ENCODE measurements around the gene ADAM15. TPM values are rescaled to one million over a fixed set of nuclear protein-coding genes. Genes with fewer than 3 reads are reported as not detected.
A peak's percentile ranks its signal among the peaks of the same experiment; 100 is the strongest.

Gene ADAM15
- total RNA-seq, 2 experiments from 2014 or later: 53.8 to 55.8 TPM

DNA sequence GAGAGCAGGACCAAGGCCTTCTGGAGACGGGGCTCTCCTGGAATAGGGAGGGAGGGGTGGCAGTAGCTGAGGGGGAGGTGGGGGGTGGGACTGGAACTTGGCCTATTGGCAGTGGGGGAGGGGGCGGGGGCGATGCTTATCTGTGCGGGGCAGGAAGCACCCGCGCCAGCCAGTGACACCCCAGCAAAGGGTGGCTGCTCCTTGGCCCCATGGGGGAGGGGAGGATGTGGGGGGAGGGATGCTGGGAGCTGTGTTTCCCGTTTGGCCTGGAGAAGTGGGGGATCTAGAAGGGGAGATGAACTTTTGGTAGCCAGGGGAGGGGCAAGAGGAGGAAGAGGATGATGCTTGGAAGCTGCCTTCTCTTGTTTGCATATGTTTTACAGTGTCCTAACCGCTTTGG, 37.5 kb upstream of the ADAM15 start:
- H3K4me1 Mint-ChIP-seq (ENCODE audit: low read depth): peaks cover 68% of the 10 kb centered on the region
- intact Hi-C loops (cut with micrococcal nuclease): no loop called here
- peaks cover 55% of the 10 kb centered on the region for H3K36me3 Mint-ChIP-seq (ENCODE audit: low read depth)
- H3K4me3 Mint-ChIP-seq: peak overlapping the region; percentile 42
- peak; percentile 45 for DNase-seq
- H3K9me3 Mint-ChIP-seq: no peaks in the 10 kb centered on the region
- CTCF ChIA-PET: interaction anchor here (1.0 to 2.7 kb wide), 6 partner anchors 10 to 78 kb away, joined by 3 to 9 read pairs (median 4); partner anchors contain the start of gene FLAD1
- H3K27ac Mint-ChIP-seq: peak overlapping the region; percentile 89
- H3K27me3 Mint-ChIP-seq (ENCODE audit: low read depth): no peaks in the 10 kb centered on the region

DNA sequence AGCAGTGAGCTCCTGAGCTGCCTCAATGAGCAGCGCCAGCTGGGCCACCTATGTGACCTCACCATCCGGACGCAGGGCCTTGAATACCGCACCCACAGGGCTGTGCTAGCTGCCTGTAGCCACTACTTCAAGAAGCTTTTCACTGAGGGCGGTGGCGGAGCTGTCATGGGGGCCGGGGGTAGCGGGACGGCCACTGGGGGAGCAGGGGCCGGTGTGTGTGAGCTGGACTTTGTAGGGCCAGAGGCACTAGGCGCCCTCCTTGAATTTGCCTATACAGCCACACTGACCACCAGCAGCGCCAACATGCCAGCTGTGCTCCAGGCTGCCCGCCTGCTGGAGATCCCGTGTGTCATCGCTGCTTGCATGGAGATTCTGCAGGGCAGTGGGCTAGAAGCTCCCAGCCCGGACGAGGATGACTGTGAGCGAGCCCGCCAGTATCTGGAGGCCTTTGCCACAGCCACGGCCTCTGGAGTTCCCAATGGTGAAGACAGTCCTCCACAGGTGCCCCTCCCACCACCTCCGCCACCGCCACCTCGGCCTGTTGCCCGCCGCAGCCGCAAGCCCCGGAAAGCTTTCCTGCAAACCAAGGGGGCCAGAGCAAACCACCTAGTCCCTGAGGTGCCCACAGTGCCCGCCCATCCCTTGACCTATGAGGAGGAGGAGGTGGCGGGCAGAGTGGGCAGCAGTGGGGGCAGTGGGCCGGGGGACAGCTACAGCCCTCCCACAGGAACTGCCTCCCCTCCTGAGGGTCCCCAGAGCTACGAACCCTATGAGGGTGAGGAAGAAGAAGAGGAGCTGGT, 36.2 kb upstream of the ADAM15 start:
- Mint-ChIP-seq H3K4me3 (no peak overlapping the region), H3K4me1 (ENCODE audit: low read depth) (peaks cover 80% of the 10 kb centered on the region), H3K27me3 (ENCODE audit: low read depth) (no peaks in the 10 kb centered on the region), H3K27ac (no peak overlapping the region), H3K36me3 (ENCODE audit: low read depth) (peaks cover 47% of the 10 kb centered on the region), H3K9me3 (no peaks in the 10 kb centered on the region)
- CTCF ChIA-PET: interaction anchor here (0.9 to 3.6 kb wide), 13 partner anchors 9 to 79 kb away, joined by 3 to 37 read pairs (median 4); partner anchors contain the start of genes ADAM15 and FLAD1
- intact Hi-C loops (cut with micrococcal nuclease): no loop called here
- DNase-seq: no peak

DNA sequence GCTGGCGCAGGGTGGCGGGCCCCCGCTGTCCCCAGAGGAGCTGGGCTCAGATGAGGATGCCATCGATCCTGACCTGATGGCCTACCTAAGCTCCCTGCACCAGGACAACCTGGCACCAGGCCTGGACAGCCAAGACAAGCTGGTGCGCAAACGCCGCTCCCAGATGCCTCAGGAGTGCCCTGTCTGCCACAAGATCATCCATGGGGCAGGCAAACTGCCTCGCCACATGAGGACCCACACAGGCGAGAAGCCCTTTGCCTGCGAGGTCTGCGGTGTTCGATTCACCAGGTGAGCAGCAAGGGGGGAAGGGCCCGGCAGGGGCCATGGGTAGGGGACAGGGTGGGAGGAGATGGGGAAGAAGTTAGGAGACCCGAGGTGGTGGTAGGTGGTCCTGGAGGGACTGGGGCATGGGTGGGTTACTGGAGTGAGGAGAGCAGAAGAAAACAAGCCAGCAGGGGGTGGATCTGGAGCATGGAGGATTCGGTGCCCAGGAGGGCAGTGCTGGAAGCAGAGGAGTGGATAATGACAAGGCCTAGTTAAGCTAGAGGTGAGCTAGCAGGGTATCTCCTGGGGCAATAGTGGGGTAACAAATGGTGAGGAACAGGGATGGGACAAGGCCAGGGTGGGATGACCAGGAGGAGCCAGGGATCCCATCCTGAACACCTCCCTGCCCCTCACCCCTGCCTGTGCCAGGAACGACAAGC, 35.4 kb upstream of the ADAM15 start:
- intact Hi-C loops (cut with micrococcal nuclease): loop anchor here (2.0 kb wide), 2 partner anchors 35 to 69 kb away; partner anchors contain the start of gene ADAM15
- no peaks in the 10 kb centered on the region for H3K27me3 Mint-ChIP-seq (ENCODE audit: low read depth)
- no peaks in the 10 kb centered on the region for H3K9me3 Mint-ChIP-seq
- H3K27ac Mint-ChIP-seq: peak overlapping the region; percentile 85
- DNase-seq: peak; percentile 18
- H3K36me3 Mint-ChIP-seq (ENCODE audit: low read depth): peaks cover 41% of the 10 kb centered on the region
- CTCF ChIA-PET: interaction anchor here (1.2 to 4.1 kb wide), 13 partner anchors 8 to 69 kb away, joined by 3 to 37 read pairs (median 4); partner anchors contain the start of genes ADAM15, FLAD1 and ZBTB7B
- H3K4me1 Mint-ChIP-seq (ENCODE audit: low read depth): peaks cover 78% of the 10 kb centered on the region
- H3K4me3 Mint-ChIP-seq: peak overlapping the region; percentile 40

DNA sequence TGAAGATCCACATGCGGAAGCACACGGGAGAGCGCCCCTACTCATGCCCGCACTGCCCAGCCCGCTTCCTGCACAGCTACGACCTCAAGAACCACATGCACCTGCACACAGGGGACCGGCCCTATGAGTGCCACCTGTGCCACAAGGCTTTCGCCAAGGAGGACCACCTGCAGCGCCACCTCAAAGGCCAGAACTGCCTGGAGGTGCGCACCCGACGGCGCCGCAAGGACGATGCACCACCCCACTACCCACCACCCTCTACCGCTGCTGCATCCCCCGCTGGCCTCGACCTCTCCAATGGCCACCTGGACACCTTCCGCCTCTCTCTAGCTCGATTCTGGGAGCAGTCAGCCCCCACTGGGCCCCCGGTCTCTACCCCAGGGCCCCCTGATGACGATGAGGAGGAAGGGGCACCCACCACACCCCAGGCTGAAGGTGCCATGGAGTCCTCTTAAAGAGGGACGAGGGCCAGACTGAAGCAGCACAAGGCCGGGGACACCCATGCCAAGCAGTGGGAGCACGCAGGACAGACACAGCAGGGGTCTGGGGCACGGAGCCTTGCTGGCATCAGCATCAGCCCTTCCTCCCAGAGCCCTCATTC, 34.8 kb upstream of the ADAM15 start:
- peaks cover 36% of the 10 kb centered on the region for H3K36me3 Mint-ChIP-seq (ENCODE audit: low read depth)
- CTCF ChIA-PET: interaction anchor here (0.7 to 4.1 kb wide), 18 partner anchors 8 to 157 kb away, joined by 3 to 37 read pairs (median 4); partner anchors contain the start of genes ADAM15, FLAD1, KRTCAP2 and PMVK
- no peaks in the 10 kb centered on the region for H3K9me3 Mint-ChIP-seq
- peak overlapping the region; percentile 85 for H3K27ac Mint-ChIP-seq
- peak overlapping the region; percentile 40 for H3K4me3 Mint-ChIP-seq
- peak; percentile 63 for DNase-seq
- H3K4me1 Mint-ChIP-seq (ENCODE audit: low read depth): peaks cover 73% of the 10 kb centered on the region
- no peaks in the 10 kb centered on the region for H3K27me3 Mint-ChIP-seq (ENCODE audit: low read depth)
- intact Hi-C loops (cut with micrococcal nuclease): loop anchor here (2.0 kb wide), 2 partner anchors 34 to 68 kb away; partner anchors contain the start of gene ADAM15

DNA sequence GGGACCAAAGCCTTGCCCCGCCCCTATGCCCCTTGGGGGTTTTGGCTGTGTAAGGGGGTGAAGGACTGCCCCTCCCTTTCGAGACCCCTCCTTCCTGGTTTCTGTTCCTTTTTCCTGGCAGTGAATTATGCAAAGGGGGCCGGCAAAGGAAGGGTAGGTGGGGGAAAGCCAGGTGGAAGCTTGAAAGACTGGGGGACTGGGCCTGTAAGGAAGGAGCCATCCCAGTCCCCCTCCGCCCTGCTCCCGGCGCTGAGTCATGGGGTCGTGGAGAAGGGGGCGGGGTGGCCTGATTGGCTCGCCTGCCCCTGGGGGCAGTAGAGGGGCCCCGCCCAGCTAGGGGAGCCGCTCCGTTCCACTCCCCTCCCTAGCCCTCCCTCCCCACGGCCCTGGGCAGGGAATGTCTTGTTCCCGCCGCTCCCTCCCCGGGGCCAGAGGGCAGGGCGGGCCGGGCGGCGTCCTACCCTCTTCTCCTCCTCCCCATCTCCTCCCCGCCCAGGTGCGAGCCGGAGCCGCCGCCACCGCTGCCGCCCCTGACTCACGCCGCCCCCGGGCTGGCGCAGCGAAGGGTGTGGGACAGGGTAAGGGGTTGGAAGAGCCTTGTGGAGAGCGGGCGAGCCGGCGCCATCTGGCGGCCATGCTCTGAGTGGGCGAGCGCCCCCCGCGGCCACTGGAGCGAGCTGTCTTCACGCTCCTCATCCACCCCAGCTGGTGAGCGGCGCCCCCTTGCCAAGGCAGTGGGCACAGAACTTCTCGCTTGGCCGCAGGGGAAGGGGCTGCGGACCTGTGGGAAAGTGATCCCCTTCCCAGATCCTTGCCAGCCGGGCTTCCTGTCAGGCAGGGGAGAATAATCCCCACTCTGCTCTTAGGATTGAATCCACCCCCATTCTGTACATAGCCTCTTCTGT, 33.8 kb upstream of the ADAM15 start:
- peak overlapping the region; percentile 85 for H3K27ac Mint-ChIP-seq
- CTCF ChIA-PET: interaction anchor here (0.6 to 4.1 kb wide), 24 partner anchors 9 to 156 kb away, joined by 3 to 37 read pairs (median 4); partner anchors contain the start of genes FLAD1, KRTCAP2, LENEP and PBXIP1
- H3K4me1 Mint-ChIP-seq (ENCODE audit: low read depth): peaks cover 65% of the 10 kb centered on the region
- peak overlapping the region; percentile 56 for H3K4me3 Mint-ChIP-seq
- no peaks in the 10 kb centered on the region for H3K9me3 Mint-ChIP-seq
- peak; percentile 94 for DNase-seq
- intact Hi-C loops (cut with micrococcal nuclease): loop anchor here (1.0 to 2.0 kb wide), 8 partner anchors 8 to 68 kb away; partner anchors contain the start of genes ADAM15, CKS1B, FLAD1 and PYGO2
- peaks cover 34% of the 10 kb centered on the region for H3K36me3 Mint-ChIP-seq (ENCODE audit: low read depth)
- no peaks in the 10 kb centered on the region for H3K27me3 Mint-ChIP-seq (ENCODE audit: low read depth)

DNA sequence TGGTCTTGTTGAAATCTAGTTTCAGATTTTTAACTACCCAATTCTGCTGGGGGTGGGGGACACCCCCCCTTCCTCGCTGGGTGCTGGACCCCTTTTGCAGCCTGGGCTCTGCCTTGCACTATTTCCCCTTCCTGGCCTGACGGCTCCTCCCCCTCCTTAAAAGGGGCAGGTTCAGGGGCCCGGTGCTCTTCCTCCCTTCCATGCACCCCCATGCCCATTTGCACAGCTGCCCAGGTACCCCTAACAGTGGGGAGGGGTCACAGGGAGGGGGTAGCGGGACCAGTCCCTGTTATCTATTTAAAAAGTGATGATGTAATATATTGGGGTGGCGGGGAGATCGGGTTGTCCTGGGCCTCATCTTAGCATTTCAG, 33.2 kb upstream of the ADAM15 start:
- intact Hi-C loops (cut with micrococcal nuclease): loop anchor here (1.0 to 2.0 kb wide), 8 partner anchors 9 to 67 kb away; partner anchors contain the start of genes ADAM15, CKS1B, FLAD1 and PYGO2
- CTCF ChIA-PET: interaction anchor here (0.6 to 4.1 kb wide), 19 partner anchors 10 to 155 kb away, joined by 3 to 37 read pairs (median 6); partner anchors contain the start of genes FLAD1, KRTCAP2, LENEP and PBXIP1
- Mint-ChIP-seq H3K36me3 (ENCODE audit: low read depth) (peaks cover 27% of the 10 kb centered on the region), H3K27me3 (ENCODE audit: low read depth) (no peaks in the 10 kb centered on the region), H3K4me1 (ENCODE audit: low read depth) (peaks cover 59% of the 10 kb centered on the region), H3K27ac (peak overlapping the region; percentile 82), H3K4me3 (peak overlapping the region; percentile 56), H3K9me3 (no peaks in the 10 kb centered on the region)
- no peak for DNase-seq

DNA sequence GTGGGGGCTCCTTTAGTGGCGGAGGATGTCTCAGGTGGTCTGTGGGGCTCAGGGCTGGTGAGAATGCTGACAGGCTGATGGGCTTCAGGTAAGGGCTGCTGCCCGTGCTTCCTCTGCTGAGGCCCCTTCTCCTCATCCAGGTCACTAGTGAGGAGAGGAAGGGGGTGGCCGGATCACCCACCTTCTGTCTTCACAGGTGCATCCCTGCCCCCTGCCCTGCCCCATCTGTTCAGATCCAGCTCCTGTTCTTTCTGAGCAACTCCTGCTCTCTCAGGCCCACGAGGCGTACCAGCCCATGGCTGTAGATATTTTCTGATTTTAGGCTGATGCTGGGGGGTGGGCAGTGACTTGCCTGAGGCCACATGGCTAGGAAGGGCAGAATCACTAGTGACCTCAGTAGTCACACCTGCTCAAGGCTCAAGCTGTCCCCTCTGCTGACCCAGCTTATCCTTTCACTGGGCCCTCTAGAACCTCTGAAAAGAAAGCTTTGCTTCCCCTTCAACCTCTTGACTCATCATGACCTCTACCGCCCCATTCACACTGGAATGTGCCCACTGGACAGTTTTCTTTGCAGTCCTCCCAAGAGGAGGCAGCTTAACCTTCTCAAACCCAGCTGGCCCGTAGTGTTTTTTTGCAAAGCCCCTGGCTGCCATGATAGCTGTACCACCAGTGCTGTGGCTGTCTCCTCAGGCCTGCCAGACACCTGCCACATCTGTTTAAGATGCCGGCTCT, 32.3 kb upstream of the ADAM15 start:
- no peak overlapping the region for H3K4me3 Mint-ChIP-seq
- no peak for DNase-seq
- H3K4me1 Mint-ChIP-seq (ENCODE audit: low read depth): peaks cover 51% of the 10 kb centered on the region
- H3K27ac Mint-ChIP-seq: peak overlapping the region; percentile 82
- no peaks in the 10 kb centered on the region for H3K9me3 Mint-ChIP-seq
- H3K36me3 Mint-ChIP-seq (ENCODE audit: low read depth): peaks cover 24% of the 10 kb centered on the region
- H3K27me3 Mint-ChIP-seq (ENCODE audit: low read depth): no peaks in the 10 kb centered on the region
- intact Hi-C loops (cut with micrococcal nuclease): no loop called here
- CTCF ChIA-PET: interaction anchor here (0.7 to 4.1 kb wide), 12 partner anchors 20 to 126 kb away, joined by 3 to 30 read pairs (median 4); partner anchors contain the start of genes ADAM15, FLAD1, LENEP and PBXIP1

DNA sequence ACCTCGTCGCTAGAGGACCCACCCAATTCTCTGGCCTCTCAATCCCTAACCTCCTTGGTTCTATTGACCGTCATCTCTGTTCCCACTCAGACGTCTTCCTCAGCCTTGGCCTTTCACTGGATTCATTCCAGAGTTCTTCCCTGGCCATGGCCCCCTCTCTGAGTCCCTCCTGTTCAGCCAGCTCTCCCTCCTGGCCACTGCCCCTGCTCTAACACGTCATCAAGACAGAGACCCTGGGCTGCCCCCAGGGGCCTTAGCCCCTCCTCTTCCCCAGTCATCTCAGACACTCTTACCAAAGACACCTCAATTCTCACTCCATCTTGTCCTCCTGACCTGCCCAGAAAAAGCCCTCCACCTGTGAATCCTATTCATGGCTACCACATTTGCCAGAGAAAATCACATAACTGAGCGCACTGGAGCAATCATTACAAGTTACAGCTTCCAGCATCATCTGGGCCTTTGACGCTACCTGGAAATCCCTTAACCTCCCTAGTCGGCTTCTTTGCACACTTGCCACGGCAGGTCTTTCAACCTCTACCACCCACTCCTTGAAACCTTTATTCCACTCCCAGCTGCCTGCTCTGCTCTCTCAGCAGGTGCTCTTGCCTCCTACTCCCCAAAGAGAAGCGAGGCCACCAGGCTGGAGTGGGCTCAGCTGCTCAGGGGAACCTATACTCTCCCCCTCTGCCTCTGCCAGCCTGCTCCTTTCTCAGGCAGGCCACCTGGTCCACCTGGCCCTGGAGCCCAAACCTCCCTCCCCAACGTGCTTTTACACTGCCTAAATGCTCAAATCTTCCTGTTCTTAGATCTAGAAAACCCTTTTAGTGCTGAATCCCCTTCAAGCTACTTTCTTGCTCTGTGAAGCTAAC, 31.5 kb upstream of the ADAM15 start:
- DNase-seq: no peak
- no peak overlapping the region for H3K4me3 Mint-ChIP-seq
- peak overlapping the region; percentile 67 for H3K27ac Mint-ChIP-seq
- no peaks in the 10 kb centered on the region for H3K27me3 Mint-ChIP-seq (ENCODE audit: low read depth)
- CTCF ChIA-PET: interaction anchor here (0.8 to 4.1 kb wide), 11 partner anchors 9 to 82 kb away, joined by 3 to 30 read pairs (median 5); partner anchors contain the start of genes FLAD1, PBXIP1 and SHC1
- H3K4me1 Mint-ChIP-seq (ENCODE audit: low read depth): peaks cover 43% of the 10 kb centered on the region
- H3K36me3 Mint-ChIP-seq (ENCODE audit: low read depth): peaks cover 19% of the 10 kb centered on the region
- intact Hi-C loops (cut with micrococcal nuclease): no loop called here
- no peaks in the 10 kb centered on the region for H3K9me3 Mint-ChIP-seq

DNA sequence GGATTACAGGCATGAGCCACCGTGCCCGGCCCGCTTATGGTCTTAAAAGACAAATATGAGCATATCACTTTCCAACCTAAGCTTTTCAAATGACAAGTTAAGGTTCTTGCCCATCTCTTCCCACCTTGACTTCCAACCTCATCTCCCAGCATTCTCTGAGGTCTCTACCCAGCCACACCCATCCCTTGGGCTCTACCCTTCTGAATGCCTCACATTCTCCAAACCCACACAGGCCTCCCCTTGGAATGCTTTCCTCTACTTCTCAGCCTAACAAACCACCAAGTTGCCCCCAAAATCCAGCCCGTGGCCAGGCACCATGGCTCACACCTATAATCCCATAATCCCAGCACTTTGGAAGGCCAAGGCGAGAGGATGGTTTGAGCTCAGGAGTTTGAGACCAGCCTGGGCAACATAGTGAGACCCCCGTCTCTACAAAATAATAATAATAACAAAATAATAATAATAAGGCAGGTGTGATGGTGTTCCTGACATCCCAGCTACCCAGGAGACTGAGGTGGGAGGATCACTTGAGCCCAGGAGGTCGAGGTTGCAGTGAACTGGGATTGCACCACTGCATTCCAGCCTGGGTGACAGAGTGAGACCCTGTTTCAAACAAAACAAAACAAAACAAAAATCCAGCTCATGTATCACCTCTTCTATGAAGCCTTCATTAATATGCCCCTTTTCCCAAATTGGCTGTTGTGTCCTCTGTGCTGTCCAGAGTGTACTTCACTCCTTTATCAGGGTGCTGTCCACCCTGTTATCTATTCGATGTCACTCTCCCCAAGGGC, 28.8 kb upstream of the ADAM15 start:
- peaks cover 25% of the 10 kb centered on the region for H3K4me1 Mint-ChIP-seq (ENCODE audit: low read depth)
- no peaks in the 10 kb centered on the region for H3K9me3 Mint-ChIP-seq
- intact Hi-C loops (cut with micrococcal nuclease): no loop called here
- H3K4me3 Mint-ChIP-seq: no peak overlapping the region
- no peaks in the 10 kb centered on the region for H3K27me3 Mint-ChIP-seq (ENCODE audit: low read depth)
- CTCF ChIA-PET: interaction anchor here (1.0 to 1.9 kb wide), 5 partner anchors 22 to 32 kb away, joined by 3 to 5 read pairs (median 3); partner anchors contain the start of gene LENEP
- H3K36me3 Mint-ChIP-seq (ENCODE audit: low read depth): peaks cover 4% of the 10 kb centered on the region
- H3K27ac Mint-ChIP-seq: no peak overlapping the region
- no peak for DNase-seq

Data from activated naive CD4-positive, alpha-beta T cell treated with anti-CD3 and anti-CD28 coated beads for 36 hours (primary cell).